ENCODE results near the gene DCANP1.

The DCANP1 gene

DNA sequence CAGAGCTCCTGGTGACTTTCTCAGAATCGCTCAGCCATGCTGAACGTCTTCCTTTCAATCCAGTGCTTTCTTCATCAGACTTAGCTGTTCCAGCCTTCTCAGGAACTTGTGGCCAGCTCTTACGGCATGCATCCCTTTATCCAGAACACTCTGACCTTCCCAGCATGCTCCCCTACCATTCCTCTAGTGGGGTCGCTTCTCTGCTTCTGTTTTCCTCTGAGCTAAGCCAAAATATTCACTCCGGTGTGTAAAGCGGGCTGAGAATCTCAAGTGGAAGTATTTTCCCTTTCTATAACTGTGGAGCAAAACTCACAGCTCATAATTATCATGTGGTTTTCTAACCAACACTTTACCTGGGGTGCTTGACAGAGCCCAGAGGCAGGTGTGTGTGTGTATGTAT lies 6.2 kb downstream of the DCANP1 start:
- DNase-seq = no peak

DNA sequence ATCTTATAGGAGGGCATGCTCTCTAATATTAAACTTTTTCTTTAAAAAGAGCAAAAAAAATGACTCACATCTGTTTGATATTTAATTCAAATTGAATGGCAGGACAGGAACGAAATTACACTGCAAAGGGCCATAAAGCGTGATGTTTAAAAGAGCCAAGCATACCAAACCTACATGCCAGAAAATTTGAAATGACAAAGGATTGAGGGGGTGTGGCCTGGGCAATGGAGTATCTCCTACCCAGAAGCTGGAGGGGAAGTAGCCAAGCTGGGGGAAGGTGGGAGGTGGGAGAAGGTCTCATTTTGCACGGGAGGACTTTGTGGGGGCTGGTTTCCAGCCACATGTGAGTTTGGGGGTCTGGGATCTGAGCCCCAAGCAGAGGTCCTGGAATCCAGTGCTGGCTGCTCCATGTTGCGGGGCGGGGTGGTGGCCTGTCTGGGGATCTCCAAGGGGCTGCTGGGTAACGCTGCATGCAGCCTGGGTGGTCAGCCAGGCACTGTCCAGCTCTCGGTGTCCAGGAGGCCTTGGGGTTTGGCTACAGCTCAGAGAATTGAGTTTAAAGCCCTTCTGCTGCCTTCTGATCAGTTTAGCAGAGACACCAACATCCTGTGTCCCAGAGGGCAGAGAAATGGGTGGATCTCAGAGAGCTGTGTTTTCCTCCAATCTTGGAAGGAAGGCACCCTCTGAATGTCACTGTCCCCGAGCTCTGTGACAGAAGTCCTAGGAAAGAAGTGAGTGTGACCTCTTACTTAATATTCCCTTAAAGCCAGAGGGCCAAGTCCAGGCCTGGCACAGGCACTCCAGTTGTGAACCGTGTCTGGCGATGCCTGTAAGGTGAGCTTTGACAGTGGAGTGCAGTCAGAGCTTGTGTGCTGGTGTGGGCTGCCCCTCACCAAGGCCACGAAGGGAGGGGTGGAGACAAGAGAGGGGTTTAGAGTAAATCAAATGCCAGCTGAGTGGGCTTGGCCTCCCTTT lies 7.6 kb downstream of the DCANP1 start:
- no peak for DNase-seq

DNA sequence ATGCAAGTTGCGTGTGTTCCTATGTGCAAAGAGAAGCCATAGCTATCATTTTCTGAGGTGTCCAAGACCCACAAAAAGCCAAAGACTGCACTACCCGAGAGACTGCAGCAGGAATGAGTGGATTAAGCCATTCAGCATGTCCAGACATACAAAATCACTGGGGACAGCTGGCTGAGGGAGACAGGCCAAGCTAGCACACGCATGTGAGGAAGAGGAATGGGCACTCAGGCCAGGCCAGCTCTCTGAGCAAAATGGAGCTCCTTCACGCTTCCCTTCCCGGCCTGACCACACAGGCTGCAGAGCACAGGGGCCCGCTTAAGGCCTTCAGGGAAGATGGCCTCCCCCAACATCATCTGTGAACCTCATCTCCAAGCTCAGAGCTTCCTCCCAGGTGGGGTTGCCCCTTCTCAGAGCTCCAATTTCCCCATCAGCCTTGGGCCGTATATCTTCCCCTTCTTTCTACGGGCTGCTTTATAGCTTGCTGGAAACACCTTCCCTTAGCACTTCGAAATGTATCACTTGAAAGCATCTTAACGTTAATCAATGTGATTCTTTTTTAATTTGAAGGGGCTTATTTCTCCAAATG lies 8.4 kb downstream of the DCANP1 start:
- DNase-seq = no peak

DNA sequence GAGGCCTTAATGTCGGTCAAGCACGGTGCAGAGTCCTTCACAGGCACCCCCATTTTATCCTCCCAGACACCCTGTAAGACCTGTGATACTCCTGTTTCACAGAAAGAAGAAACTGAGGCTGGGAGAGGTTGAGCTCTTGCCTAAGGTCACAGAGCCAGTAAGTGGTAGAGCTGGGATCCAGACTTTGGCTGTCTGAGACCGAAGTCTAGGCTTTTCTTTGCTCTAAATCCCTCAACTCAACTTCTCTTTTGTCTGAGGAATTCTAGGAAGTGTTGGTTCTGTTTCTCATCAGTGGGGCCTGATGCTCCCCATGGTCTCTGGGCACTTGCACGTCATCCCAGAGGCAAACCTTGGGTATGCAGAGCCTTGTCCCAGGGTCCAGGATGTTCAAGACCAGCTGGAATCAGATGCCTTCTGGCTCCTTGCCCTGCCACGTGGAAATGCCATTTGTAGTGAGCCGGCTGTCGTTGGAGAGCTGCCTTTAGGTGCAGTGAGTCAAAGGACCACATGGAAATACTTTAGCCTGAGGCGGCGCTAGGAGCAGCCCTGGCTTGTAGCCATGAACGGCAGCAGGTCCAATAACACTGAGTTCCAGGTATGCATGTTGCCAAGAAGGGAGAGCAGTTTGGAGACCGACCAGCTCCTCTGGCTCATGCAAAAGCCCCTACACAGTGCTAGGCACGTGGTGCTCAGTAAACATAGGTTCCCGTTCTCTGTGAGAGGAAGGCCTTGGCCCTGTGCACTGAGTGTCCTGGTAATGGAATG lies 9.2 kb downstream of the DCANP1 start:
- no peak for DNase-seq

DNA sequence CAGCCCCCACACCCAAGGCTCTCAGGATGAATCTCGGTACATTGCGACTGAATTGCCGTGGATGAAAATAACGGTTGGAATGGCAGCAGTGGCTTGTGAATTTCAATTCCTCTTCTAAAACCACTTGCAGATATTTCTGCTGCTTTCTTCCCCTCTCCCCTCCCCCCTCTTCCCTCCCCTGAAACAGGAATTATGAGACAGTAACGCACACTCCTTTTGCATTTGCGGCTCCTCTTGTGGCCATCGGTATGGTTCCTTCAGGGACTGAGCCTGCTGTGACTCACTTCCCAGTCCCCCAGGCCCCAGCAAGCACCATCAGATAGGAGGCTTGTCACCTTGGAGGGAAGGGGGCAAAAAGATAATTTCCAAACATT lies 9.7 kb downstream of the DCANP1 start:
- DNase-seq = no peak

DNA sequence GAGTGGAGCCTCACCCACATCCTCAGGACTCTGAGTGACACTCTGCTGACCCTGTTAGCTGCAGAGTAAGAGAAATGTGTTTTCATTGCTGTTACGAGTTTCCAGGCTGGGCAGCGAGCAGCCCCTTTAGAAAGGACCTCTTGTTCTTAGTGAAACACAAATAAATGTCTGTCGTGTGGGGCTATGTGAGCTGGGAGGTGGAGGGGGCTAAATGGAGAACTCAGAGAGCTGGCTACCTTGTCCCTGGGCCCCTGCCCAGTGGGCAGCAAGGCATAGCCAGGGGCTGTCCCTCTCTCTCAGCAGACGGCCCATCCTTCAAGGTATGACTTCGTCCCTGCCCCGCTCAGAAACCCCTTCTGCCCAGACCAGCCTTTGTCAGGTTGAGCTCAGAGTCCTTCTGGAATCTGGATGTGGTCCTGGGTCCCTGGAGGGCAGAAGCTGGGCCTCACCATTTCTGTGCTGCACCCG lies 10.2 kb downstream of the DCANP1 start:
- no peak for DNase-seq

DNA sequence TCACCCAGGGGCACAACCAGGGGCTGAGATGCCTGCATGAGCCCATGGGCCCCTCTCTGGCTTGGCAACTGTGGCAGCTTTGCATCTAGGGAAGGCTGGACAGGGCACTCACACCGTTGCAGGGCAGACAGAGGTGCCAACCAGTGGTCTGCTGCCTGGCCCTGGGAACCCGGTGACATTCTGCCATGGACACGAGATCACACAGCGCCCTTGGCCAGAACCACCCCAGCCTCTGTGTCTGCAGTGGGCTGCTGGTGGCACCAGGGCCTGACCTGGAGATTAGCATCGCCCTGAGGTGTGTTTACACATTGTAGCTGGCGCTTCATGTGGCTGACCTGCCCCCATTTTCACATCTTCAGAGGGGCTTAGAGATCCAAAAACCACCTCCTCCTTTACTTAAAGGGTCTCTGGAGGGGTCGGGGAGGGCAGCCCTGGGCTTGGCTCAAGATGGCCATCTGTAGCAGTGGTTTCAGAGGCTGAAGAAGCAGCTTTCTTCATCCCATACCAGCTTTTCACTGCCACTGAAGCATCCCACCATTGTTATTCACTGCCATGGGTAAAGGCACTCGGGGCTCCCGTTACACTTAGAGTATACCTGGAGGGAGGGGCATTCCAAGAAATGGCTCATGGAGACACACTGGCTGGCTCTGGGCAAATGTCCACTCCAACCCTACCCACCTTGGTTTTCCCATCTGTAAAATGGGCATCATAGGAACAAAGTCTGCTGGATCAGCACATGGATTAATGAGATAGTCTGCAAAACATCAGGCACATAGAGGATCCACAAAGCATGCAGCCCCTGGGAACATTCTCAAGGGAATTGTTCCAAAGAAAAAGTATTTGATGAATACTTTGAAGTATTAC lies 11.4 kb downstream of the DCANP1 start:
- no peak for DNase-seq

DNA sequence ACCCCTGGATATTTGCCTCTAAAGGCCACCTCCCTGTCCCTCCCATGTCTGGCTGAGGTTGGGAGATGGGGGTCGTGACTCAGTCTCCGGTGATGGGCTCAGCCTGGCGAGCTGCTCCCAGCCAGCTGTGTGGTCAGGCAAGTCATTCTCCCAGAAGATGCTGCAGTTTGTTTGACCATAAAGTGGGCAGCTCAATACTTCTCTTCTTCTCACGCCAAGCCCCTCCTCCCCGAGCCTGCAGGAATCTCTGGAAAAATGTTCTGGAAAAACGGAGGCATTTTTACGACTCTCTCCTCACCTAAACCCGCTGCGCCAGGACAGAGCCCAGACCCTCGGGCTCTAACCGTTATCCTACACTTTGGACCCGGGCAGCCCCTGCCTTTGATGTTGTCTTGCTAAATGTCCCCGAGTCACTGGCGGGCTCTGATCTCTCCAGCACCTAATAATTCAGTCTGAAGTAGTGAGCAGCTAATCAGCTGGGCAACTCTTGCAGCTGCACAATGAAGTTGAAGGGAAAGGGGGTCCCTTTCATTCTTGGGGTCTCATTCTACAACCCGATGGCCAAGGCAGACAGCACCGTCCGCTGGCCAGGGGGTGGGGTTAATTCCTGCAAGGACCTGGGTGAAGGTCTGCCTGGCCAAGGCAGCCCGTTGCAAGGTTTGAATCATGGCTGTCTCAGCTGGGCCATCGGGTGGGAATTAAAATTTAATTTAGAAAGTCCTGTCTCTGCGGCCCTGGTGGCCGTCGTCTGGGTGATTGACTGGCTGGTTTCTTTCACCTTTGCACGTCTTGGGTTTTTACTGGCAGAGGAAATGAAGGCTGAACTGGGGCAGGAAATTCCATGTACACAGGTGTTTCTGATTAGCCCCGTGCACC lies 12.3 kb downstream of the DCANP1 start:
- DNase-seq = no peak

DNA sequence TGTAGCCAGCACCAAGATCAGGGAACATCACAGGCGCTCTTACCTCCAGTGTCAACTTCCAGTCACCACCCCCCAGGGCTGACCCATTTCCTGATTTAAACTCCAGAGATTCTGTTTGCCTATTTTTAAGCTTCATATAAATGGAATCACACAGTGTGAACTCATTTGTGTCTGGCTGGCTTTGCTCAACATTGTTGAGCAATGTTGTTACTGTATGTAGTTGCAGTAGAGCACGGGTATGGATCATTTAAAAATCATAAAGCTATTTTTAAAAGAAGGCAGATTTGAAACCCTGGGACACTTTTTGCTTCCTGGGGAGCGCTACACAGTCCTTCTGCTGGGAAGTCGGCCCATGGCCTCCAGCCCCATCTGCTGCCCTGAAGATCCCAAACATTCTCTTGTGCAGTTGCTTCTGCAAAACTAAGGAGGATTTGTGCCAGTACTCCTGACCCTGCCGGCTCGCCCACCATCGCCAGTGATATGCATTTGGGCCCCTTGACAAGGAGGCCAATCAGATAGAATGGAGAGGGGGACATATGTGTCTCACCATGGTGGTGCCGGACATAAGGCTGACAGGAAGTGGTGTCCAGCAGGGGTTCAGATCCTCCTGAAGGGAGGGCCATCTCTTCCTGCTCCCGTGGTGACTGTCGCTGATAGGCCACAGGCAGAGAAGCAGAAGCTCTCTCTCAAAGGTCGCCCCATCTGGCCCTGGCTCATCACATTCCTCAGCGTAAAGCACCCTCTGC lies 13.3 kb downstream of the DCANP1 start:
- no peak for DNase-seq

DNA sequence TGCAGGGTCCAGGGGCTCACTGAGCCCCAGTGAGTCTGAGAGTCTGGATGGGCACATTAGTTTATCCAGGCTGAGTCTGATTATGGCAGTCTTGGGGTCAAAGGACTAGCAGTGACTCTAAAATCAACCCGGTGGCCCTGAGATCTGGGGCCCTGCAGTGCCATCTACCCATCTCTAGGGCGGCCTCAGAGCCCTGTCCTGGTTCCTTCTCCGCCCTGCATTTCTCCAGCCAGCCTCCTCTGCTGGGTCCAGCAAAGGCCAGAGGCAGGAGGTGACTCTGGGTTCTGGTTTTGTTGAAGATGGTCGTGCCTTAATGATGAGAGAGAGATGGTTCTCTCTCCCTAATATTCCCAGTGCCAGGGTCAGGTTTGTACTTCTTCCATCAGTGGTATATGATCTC lies 15.0 kb downstream of the DCANP1 start:
- DNase-seq = no peak

DNA sequence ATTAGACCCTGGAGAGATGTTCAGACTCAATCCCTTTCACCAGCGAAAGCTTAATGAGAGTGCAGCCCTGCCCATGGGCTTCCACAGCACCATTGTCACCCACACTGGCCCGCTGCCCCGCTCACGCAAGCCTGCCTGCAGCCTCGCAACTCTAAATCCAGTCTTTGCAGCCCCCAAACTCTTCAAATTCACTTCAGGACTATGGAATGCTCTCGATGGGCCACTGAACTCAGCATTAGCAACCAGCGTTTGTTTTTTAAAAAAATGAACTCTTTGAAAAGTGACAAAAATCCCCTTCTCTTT lies 17.1 kb downstream of the DCANP1 start:
- DNase-seq = no peak

DNA sequence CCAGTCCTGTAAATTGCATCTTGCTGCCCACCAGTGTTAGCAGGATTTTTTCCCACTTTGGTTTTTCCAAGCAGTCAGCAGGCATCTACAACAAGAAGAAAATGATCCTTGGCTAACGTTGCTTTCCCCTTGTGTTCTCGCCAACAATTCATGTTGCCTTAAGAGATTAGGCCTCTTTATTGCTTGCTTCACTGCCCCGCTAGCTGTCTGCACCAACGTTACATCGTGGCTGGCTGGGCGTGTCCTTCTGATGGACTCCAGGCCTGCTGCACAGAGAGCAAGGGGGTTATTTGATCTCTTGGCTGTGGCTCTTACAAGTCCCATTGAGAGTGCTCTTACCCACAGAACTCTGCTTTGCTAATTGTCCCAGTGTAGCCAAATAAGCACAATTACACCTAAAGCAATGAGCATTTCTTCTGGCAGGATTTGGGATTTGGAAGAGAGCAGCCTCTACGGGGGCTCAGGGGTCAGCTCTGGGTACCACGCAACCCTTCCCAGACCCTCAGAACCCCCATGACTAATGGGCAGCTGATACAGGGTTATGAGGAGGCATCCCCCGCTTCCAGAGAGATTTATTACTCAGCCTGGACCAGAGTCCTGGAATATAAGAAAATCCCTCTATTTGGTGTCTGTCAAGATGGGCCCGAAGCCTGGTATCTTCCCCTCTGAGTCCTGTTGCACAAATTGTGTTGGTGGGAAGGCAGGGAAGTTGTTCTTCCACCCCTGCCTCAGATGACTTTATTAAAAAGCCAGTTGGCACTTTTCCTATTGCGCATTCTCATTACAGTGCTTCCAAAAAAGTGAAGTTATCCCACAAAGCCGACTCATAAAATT lies 17.6 kb downstream of the DCANP1 start:
- no peak for DNase-seq

DNA sequence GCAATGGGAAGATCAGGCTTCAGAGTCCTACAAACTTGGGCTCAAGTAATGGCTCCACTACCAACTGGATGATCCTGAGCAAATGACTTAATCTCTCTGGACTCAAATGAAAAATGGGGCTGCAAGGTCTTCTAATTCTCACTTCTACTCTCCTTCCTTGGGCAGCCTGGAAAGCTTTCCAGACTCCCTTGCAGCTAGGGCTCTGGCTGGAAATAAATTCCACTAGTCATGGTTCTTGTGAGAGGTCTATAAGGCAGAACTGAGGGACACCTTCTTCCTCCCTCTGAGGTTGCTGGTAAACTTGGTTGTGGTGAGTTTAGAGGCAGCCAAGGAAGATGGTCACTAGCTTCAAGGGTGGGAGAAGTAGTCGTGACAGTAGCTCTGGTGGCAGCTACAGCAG lies 18.6 kb downstream of the DCANP1 start:
- no peak for DNase-seq

DNA sequence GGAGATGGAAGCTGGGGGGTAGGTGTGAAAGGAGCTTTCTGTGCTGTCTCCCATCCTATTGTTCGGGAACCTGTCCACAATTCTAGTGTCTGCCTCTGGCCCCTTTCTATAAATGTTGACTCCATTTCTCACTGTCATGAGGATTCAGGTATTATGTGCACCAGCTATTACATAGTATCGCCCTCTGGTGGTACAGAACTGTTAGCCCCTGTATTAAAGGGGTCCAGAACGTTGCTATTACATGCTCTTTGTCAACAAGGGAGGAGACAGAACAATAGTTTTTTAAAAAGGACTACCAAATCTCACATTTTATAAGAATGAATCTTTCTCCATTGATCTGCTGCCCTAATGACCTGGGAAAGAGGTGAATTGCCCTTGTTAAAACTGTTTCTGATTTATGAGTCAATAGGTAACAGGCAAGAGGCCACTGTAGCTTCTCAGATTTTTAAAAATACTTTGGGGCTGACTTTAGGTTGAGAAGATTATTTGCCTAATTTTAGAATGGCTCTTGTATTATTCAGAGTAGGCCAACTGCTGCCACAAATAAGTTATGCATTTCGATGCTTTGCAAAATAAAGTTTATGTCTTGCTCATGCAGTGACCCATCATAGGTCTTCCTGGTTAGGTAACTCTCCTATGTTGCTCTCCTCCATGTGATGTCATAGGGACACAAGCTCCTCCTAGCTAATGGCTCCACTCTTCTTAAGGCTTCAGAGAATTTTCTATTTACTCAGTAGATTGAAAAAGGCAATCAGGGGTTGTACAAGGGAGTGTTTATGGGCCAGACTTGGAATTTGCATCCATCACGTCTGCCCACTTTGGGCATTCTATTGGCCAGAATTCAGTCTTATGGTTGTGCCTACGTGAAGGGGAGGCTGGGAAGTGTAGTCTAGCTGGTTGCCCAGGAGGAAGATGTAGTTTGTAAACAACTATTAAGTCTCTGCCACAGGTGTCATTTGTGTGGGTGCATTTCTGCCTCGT lies 20.8 kb downstream of the DCANP1 start:
- peak; percentile 45 for DNase-seq

DNA sequence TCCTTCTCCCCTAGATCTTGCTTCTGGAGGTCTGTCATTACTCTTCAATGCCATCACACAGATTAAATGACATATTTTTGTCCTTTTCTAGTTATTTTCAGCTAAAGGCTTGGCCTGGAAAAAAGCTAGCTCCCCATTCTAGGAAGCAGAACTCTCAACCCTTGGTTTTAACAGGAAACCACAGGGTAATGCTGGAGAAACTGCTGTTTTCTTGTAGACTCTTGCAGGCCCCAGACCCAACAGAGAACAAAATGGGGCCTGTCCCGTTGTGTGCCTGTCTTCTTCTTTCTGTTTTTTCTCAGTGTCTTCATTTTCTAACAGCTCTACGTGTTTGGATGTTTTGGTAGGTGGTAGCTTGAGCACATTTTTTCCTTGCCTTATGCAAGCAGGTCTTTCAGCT lies 21.5 kb downstream of the DCANP1 start:
- DNase-seq = no peak

DNA sequence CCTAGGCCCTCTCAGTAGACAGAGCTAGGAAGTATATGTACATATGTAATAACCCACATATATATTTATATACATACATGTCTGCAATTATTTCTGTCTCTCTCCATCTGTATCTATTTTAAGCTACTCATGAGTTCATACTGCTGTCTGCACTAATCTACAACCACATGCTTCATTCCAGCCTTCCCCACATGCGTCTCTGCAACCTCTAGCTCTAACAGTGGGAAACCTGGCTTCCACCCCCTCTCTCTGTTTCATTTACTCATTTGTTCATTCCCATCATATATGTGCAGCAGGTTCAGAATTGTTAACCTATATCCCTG lies 23.3 kb downstream of the DCANP1 start:
- DNase-seq = no peak

DNA sequence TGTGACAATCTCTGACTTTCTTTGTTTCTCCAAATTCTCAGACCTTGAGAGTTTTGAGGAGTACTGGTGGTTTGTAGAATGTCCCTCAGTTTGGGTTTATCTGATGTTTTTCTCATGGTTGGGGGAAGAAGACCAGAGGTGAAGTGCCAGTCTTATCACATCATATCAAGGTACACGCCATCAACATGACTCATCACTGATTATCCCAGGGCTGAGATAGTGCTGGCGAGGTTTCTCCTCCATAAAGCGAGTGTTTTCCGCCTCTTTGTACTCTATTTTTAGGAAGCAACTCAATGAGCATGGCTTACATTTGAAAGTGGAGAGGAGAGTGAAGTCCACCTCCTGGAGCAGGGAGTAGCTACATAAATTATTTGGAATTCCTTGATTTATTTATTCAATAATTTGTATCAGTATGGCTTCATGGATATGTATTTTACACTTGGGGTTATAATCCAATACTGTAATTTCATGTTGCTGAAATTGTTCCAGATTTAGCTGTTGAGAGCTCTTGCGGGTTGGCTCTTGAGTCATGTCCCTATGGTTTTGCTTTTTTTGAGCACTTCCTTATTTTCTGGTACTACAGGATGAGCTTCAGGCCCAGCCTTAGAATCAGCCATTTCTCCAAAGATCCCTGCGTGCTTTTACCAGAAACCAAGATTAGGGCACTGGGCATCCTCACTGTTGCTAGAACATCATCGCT lies 23.9 kb downstream of the DCANP1 start:
- DNase-seq = no peak

DNA sequence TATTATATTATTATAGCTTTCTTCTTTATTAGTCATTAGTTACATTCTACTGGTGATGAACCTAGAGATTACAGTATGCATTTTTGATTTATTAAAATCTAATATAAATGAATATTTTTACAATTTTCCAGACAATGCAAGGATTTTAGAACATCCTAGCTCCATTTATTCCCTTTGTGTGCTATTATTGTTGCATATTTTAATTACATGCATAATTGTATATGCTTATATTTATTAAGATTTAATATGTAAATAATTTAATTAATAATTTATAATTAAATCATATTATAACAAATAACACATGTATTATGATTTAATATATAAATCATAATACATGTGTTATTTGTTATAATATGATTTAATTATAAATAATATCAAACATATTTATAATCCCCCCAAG lies 24.7 kb downstream of the DCANP1 start:
- DNase-seq = no peak

Measured in NCI-H526 treated with DMSO at 0.1 percent for 48 hours (cell line).